GM21619 (cell line): ENCODE results near the gene LDLRAD4.
A peak's percentile ranks its signal among the peaks of the same experiment; 100 is the strongest.

Experiments
- ATAC-seq: cut with Tn5 transposase; IDR thresholded peaks from one replicate; pipeline ENCODE4 v1.9.1; 2021; ENCODE audit not compliant: unreplicated experiment

Gene LDLRAD4

GRCh38 chr18:13555865-13556264 is 337.3 kb downstream of the LDLRAD4 start:
- no peak for ATAC-seq

DNA sequence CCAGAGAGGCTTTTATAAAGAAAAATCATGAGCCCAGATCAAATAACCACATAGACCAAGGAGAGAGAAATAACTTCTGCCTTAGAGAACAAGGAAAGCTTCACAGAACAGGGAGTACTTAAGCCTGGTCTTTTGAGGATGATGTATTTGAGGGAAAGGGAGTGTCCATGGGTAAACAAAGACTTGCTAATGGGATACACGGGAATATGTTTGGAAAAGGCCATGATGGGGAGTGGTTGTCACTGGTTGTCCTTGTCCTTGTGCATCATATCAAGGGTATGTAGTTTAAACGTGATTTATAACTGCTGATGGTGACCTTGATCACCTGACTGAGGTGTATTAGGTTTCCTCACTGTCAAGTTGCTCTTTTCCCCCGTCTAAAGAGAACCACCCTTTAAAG is 337.9 kb downstream of the LDLRAD4 start:
- ATAC-seq: no peak

- peak; percentile 50 for ATAC-seq
Measured at GRCh38 chr18:13558124-13558523, 339.6 kb downstream of the LDLRAD4 start.

GRCh38 chr18:13558790-13559189 is 340.2 kb downstream of the LDLRAD4 start:
- ATAC-seq: no peak

GRCh38 chr18:13559754-13560153 is 341.2 kb downstream of the LDLRAD4 start:
- ATAC-seq: no peak

DNA sequence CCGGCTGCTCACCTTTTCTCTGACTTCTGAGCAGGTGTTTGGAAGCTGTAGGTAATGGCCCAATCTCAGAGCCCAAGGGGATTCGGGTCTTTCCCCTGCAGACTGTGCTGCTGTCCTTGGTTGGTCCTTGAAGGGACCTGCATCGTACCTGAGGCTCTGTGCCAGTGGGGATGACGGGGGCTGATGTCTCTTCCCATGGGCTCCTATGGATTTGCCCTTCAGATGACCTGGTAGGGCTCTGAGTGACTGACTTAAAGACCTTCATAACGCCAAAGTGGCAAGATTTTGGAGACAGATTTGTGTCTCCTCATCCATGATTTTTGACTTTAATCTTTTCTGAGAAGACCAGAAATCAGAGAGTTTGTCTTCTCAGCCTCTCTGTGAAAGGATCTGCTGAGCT is 341.7 kb downstream of the LDLRAD4 start:
- ATAC-seq: no peak

GRCh38 chr18:13562494-13563029 is 344.0 kb downstream of the LDLRAD4 start:
- peak; percentile 53 for ATAC-seq

GRCh38 chr18:13563390-13563805 is 344.8 kb downstream of the LDLRAD4 start:
- no peak for ATAC-seq

GRCh38 chr18:13564579-13564978 is 346.0 kb downstream of the LDLRAD4 start:
- no peak for ATAC-seq

DNA sequence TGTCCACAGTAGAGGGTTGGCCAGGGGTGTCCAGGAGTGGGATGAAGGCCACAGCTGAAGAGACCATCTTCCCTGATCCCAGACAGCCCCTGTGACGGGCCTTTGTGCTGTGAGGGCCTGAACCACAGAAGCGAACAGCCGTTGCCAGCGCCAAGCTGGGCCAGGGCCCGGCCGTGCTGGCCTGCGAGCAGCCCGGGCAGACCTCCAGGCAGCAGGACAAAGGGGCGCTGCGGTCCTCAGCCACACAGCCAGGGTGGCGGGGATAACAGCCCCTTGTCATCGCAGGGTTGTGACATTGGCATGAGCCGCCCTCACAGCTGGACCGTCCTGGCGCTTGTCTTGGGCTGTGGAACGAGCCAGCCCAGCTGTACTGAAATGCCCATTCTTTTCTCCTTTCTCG is 346.7 kb downstream of the LDLRAD4 start:
- no peak for ATAC-seq

DNA sequence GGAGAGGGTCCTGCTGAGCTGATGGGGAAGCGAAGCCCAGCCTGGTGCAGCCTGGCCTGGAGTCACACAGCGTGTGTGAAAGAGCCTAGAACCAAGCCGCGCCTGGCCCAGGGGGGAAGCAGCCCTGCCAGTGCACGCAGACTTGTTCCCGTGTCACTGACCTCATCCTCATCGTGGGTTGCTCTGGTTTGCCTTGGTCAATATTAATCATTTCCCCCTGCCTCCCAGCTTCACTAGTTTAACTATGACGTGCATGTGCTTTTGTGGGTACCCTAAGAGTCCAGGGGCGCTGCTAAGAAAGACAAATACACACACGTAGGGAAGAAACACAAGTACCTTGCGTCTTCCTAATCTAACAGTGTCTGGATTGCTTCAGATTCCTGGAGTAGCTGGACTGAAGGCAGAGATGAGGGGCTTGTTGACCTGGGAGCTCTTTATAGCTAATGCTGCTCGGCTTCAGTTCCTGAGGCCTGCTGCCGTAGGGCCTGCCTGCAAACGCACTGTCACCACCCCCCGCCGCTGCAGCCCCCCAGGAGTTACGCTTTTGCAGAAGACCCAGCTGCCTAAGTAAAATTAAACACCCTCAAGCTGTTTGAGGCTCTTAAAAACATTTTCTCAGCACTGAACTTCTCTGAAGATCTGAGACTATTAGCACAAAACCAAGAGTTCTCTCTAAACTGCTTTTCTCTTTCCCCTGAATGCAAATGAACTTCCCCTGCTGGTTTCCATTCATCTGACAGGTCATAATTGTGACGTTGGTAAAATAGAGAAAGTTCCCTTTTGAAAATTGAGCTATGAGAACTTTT is 348.6 kb downstream of the LDLRAD4 start:
- ATAC-seq: peak; percentile 55

DNA sequence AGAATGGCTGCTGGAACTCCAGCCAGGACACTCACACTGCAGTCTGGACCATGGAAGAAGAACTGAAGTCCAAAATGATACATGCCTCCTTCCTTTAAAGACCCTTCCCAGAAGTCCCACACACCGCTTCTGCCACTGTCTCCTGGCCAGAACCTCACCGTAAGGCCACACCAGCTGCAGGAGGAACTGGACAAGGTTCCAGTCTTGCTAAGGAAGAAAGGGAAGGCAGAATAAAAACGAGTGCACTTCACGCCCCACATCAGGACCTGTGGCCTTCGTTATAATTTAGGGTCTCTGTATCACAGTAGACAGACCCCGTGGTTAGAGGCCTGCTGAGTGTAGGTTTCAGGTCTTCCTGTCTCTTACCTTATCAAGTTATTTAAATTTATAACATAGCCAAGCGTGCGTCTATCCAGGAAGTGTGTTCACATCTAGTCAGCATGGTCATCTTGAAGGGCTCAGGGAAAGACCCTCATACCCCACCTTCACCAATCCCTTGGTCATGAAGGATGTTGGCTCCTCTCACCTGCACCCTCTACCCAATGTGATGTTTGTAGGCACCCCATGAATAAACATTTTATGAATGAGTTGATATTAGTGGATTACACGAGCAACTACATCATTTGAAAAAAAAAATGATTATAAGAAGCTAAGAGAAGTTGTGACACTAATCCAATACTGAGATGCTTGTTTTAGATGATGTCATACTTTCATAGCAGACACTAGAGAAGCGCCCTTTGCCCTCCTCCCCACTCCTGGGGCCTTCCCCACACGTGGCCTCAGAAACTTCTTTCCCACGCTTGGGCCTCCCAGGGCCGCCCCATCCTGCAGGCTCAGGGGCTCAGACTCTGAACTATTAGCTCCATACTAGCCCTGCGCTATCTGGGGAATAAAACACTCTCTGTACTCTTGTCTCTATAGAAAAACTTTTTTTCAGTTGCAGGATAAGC is 350.2 kb downstream of the LDLRAD4 start:
- ATAC-seq: peak; percentile 56

DNA sequence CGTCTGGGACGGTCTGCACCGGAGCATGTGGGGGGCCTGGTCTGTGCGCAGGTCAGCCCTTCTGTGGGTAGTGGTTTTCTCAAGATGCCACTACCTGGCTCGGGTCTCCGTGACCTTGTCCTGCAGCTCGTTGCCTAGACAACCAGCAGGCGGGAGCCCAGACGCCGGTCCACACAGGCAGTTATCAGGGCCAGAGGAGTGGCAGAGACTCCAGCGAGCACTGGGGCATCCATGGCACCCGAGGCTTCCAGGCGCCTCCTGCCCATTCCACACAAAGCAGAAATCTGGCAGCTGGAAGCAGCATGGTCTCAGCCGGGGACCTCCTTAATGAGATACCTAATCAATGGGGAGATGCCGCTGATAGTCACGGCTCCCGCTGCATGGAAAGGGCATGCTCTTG is 351.7 kb downstream of the LDLRAD4 start:
- no peak for ATAC-seq

DNA sequence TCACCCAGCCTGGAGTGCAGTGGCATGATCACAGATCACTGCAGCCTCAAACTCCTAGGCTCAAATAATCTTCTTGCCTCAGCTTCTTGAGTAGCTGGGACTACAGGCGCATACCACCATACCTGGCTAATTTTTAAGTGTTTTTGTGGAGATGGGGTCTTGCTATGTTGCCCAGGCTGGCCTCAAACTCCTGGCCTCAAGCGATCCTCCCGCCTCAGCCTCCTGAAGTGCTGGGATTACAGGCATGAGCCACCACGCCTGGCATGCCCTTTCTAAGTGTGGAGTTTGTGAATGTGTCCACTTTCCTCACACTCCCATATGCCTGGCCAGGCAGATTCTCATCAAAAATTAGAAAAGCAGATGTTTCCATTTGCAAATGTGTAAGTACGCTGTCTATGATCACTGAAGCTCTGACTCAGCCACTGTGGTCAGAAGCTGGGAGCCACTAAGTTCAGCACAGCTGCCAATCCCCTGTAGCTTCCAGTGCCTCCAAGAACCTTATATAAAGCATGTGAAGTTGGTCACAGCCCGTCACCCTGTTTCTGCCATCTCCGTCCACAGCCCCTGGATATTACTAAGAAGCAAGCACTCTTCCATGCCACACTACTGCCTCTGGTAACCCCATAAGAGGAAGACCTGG is 352.4 kb downstream of the LDLRAD4 start:
- ATAC-seq: no peak

GRCh38 chr18:13572148-13572547 is 353.6 kb downstream of the LDLRAD4 start:
- no peak for ATAC-seq

DNA sequence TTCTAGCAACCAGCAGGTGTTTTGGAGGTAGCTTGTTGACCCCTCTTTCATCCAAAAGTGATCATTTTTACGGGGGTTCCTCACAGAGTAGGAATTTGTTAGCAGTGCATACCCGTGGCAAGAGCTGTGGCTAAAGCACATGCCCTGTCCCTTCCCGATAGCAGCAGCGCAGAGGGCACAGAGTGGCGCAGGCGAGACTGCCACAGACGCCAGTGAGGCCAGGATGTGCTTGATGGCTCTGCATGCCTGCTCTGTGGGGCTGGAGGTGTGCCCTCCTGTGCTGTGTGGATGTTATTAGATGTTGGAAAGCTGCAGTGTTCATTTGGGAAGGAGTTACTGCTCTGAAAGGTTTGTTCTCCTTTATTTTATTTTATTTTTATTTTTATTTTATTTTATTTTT is 354.2 kb downstream of the LDLRAD4 start:
- no peak for ATAC-seq

GRCh38 chr18:13573750-13574149 is 355.2 kb downstream of the LDLRAD4 start:
- ATAC-seq: no peak

DNA sequence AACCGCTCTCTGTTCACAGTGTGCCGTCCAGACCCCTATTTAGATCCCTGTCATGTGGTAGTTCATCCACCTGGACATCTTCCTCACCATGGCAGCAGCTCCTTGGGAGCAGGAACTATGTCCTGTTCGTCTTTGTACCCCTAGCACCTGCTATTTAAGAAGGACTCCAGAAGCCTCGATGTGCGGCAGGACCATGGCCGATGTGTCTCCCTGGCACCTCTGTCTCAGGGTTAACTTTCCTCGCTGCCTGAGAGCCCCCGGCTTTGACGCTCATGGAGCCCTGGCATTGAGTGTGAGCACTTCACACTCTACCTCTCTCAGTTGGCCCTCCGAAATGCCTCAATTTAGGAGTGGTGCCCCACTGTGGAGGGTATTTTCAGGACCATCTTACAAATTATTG is 355.8 kb downstream of the LDLRAD4 start:
- ATAC-seq: no peak

DNA sequence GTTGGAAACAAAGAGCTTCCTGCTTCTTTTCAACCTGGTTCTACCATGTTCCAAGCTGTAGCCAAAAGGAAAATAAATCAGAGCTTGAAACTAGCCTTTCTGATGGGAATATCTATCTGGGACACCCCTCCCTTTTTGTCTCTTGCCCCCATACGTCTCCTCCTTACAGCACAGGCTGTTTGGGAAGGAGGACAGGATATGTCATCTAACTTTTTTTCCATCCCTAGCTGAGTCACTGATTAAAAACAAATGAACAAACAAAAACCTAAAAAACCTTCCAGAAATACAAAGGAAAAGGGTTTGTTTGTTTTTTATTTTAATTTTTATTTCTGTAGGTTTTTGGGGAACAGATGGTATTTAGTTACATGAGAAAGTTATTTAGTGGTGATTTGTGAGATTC is 356.2 kb downstream of the LDLRAD4 start:
- no peak for ATAC-seq

DNA sequence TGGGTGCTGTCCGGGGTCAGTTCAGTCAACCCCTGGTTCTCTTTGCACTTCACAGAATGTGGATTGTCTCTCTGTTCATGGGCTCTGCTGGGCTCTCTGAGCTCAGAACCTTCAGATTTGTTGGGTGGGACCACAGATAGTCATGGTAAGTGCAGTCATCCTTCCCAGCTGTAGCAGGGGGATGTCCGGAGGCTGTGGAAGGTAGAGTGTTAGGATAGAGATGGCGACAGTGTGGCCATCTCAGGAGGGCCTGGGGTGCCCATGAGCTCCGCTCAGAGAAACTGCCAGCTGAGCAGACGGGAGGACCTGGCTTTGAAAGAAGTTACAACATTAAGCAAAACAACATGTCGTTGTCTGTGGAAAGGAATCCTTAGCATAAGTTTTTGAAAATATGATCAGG is 358.0 kb downstream of the LDLRAD4 start:
- peak; percentile 15 for ATAC-seq

GRCh38 chr18:13577091-13577697 is 358.6 kb downstream of the LDLRAD4 start:
- ATAC-seq: peak; percentile 81
